ENCODE measurements around the gene TAL2.

GRCh38 chr9:105701145-105701544, 38.9 kb downstream of the TAL2 start:
- TF ChIP-seq SIN3A (IDR thresholded peaks at IDR 0.05; ENCODE audit: borderline replicate concordance, insufficient read depth, low read length) (no peak), POLR2AphosphoS5 (IDR thresholded peaks at IDR 0.05; ENCODE audit: low read depth, low read length) (no peak)

All from PFSK-1 (cell line).